ENCODE measurements around the gene PURB. TPM values are rescaled to one million over a fixed set of nuclear protein-coding genes. Genes with fewer than 3 reads are reported as not detected.
A peak's percentile ranks its signal among the peaks of the same experiment; 100 is the strongest.

The PURB gene
- total and polyA plus RNA-seq, 10 of the 15 experiments (the other 5 are each of a cell fraction or from before 2014, with no cell fraction given) = 0.77 to 18.6 (median 8.9) TPM

GRCh38 chr7:44847920-44848634 lies 37.3 kb downstream of the PURB start, which contains the start of gene H2AZ2 (continued):
- peak; percentile 99 for TF ChIP-seq E2F8 (IDR thresholded peaks at IDR 0.05; ENCODE audit: low read depth, partially characterized antibody)
- peak; percentile 99 for TF ChIP-seq RB1 (IDR thresholded peaks at IDR 0.05; ENCODE audit: borderline replicate concordance)
- 0 out of 2 replicates have a peak, but pooled peaks have one; percentile 13 for TF ChIP-seq HDAC2 (IDR thresholded peaks at IDR 0.05)
- TF ChIP-seq, protein P1, sequence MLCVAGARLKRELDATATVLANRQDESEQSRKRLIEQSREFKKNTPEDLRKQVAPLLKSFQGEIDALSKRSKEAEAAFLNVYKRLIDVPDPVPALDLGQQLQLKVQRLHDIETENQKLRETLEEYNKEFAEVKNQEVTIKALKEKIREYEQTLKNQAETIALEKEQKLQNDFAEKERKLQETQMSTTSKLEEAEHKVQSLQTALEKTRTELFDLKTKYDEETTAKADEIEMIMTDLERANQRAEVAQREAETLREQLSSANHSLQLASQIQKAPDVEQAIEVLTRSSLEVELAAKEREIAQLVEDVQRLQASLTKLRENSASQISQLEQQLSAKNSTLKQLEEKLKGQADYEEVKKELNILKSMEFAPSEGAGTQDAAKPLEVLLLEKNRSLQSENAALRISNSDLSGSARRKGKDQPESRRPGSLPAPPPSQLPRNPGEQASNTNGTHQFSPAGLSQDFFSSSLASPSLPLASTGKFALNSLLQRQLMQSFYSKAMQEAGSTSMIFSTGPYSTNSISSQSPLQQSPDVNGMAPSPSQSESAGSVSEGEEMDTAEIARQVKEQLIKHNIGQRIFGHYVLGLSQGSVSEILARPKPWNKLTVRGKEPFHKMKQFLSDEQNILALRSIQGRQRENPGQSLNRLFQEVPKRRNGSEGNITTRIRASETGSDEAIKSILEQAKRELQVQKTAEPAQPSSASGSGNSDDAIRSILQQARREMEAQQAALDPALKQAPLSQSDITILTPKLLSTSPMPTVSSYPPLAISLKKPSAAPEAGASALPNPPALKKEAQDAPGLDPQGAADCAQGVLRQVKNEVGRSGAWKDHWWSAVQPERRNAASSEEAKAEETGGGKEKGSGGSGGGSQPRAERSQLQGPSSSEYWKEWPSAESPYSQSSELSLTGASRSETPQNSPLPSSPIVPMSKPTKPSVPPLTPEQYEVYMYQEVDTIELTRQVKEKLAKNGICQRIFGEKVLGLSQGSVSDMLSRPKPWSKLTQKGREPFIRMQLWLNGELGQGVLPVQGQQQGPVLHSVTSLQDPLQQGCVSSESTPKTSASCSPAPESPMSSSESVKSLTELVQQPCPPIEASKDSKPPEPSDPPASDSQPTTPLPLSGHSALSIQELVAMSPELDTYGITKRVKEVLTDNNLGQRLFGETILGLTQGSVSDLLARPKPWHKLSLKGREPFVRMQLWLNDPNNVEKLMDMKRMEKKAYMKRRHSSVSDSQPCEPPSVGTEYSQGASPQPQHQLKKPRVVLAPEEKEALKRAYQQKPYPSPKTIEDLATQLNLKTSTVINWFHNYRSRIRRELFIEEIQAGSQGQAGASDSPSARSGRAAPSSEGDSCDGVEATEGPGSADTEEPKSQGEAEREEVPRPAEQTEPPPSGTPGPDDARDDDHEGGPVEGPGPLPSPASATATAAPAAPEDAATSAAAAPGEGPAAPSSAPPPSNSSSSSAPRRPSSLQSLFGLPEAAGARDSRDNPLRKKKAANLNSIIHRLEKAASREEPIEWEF (IDR thresholded peaks at IDR 0.05; ENCODE audit: insufficient replicate concordance, low read depth, low read length) = no peak
- no peak for TF ChIP-seq WRNIP1 (IDR thresholded peaks at IDR 0.05; ENCODE audit: borderline replicate concordance, low read depth, low read length)
- peak; percentile 93 for TF ChIP-seq KLF5 (IDR thresholded peaks at IDR 0.05; ENCODE audit: partially characterized antibody)
- peak; percentile 42 for TF ChIP-seq NR2C1 (IDR thresholded peaks at IDR 0.05)
- TF ChIP-seq, protein P2, sequence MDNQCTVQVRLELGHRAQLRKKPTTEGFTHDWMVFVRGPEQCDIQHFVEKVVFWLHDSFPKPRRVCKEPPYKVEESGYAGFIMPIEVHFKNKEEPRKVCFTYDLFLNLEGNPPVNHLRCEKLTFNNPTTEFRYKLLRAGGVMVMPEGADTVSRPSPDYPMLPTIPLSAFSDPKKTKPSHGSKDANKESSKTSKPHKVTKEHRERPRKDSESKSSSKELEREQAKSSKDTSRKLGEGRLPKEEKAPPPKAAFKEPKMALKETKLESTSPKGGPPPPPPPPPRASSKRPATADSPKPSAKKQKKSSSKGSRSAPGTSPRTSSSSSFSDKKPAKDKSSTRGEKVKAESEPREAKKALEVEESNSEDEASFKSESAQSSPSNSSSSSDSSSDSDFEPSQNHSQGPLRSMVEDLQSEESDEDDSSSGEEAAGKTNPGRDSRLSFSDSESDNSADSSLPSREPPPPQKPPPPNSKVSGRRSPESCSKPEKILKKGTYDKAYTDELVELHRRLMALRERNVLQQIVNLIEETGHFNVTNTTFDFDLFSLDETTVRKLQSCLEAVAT (IDR thresholded peaks at IDR 0.05) = no peak
- TF ChIP-seq MTA3 (IDR thresholded peaks at IDR 0.05; ENCODE audit: borderline replicate concordance, low read length) = no peak
- peak; percentile 25 for TF ChIP-seq GATAD2B (conservative IDR thresholded peaks at IDR 0.05; ENCODE audit: low read depth)
- peak; percentile 76; the same call in 1 of the 2 replicates for TF ChIP-seq POLR2AphosphoS2 (IDR thresholded peaks at IDR 0.05; ENCODE audit: low read depth, low read length)
- 0 out of 2 replicates have a peak, but pooled peaks have one; percentile 15 for TF ChIP-seq HDGF (IDR thresholded peaks at IDR 0.05)
- TF ChIP-seq TARDBP (IDR thresholded peaks at IDR 0.05; ENCODE audit: borderline replicate concordance) = 0 out of 2 replicates have a peak, but pooled peaks have one; percentile 29
- peak; percentile 97 for TF ChIP-seq FOS (IDR thresholded peaks at IDR 0.05; ENCODE audit: borderline replicate concordance, extremely low read depth, insufficient read length)
- TF ChIP-seq SMAD5 (IDR thresholded peaks at IDR 0.05; ENCODE audit: low read depth) = peak; percentile 81
- TF ChIP-seq RAD51 (IDR thresholded peaks at IDR 0.05) = no peak
- 0 out of 2 replicates have a peak, but pooled peaks have one; percentile 7 for TF ChIP-seq TCF3 (IDR thresholded peaks at IDR 0.05; ENCODE audit: borderline replicate concordance, insufficient read depth, low read depth, low read length)
- TF ChIP-seq NFYA (IDR thresholded peaks at IDR 0.05; ENCODE audit: borderline replicate concordance, low read depth, low read length) = peak; percentile 97
- peak; percentile 7; the same call in 1 of the 2 replicates for TF ChIP-seq YY1 (IDR thresholded peaks at IDR 0.05; ENCODE audit: low read depth, low read length)
- TF ChIP-seq CREB1 (IDR thresholded peaks at IDR 0.05; ENCODE audit: low read depth) = peak; percentile 93
- TF ChIP-seq TAF1 (IDR thresholded peaks at IDR 0.05; ENCODE audit: borderline replicate concordance, low read depth, low read length) = peak; percentile 66
- TF ChIP-seq MYB (IDR thresholded peaks at IDR 0.05; ENCODE audit: borderline replicate concordance, low read depth, low read length) = peak; percentile 92
